HG03571 (cell line): Measurements from ENCODE around the gene OTUD7B.
A peak's percentile ranks its signal among the peaks of the same experiment; 100 is the strongest.
"Not testable (repeated sequence)": the region's sequence is repeated elsewhere in the genome, so short reads cannot be mapped to it uniquely, and the experiment has no call there.

Experiments used
- ATAC-seq: cut with Tn5 transposase; IDR thresholded peaks from one replicate; pipeline ENCODE4 v1.9.1; 2021; ENCODE audit not compliant: unreplicated experiment

The OTUD7B gene

DNA sequence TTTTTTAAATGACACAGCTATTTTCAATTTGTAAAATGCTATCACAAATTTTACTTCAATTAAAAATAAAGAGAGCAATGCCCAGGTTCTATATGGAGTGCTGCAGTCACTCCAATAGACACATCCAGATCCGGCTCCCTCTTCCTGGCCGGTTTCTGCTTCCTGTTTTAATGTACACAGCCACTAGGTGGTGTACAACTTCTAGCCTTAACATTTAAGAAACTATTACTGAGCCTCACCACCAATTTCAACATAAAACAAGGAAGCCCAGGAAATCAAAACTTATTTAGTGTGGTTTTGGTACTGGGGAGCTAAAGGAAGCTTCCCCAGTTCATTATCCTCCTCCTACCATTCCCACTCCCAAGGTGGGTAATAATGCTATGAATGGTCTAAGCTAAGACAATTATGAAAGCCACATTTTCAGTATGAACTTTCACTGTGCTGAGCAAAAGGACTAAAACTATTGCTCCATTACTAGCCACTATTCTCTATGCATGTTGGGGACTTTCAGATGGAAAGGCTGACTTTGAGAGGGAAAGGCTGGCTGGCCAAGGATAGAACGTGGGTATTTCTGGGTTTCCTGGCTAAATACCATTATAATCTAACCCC is 48.4 kb downstream of the OTUD7B start:
- ATAC-seq, result no peak

DNA sequence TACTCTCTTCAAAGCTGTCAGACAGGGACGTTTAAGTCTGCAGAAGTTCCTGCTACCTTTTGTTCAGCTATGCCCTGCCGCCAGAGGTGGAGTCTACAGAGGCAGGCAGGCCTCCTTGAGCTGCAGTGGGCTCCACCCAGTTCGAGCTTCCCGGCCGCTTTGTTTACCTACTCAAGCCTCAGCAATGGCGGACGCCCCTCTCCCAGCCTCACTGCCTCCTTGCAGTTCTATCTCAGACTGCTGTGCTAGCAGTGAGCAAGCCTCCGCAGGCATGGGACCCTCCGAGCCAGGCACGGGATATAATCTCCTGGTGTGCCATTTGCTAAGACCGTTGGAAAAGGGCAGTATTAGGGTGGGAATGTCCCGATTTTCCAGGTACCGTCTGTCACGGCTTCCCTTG is 53.0 kb downstream of the OTUD7B start:
- ATAC-seq, result not testable (repeated sequence)

DNA sequence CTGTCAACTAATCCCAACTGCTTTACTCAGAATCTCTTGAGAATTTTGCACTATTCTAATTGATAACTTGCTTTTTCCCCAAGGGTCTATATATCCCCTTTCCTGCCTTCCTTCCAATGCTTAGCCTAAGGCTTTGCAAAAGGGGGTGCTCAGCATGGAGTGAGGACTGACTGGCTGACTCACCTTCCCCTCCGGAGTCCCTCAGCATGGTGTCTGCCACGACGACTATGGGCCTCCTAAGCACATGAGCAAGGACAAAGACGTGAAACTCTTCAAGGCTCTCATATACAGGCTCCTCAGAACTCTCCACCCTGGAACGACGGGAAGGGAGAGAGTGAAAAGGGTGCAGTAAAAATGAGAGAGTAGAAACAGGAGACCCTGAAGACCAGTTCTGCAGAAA is 60.6 kb downstream of the OTUD7B start:
- no peak for ATAC-seq

GRCh38 chr1:149945206-149945605 is 65.3 kb downstream of the OTUD7B start:
- no peak for ATAC-seq

DNA sequence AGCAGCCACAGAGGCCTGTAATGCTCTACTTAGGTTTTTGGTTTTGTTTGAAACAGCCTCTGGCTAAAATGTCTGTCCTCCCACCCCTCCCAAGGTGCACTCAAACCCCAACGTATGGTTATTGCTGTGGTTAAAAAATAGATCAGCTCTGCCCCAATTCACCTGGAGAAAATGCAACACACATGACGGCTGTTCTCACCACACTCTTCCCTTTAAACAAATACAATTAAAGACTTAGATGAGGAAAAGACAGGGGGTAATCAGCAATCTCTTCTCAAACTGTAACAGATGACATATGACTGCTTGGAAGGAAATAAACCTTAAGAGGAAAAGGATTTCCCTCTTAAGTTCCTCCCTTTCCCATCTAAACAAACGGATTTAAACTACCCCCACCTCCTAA is 67.6 kb downstream of the OTUD7B start:
- ATAC-seq, result no peak

GRCh38 chr1:149942207-149942606 is 68.3 kb downstream of the OTUD7B start:
- ATAC-seq, result no peak

GRCh38 chr1:149940427-149940826 is 70.1 kb downstream of the OTUD7B start:
- ATAC-seq, result no peak

DNA sequence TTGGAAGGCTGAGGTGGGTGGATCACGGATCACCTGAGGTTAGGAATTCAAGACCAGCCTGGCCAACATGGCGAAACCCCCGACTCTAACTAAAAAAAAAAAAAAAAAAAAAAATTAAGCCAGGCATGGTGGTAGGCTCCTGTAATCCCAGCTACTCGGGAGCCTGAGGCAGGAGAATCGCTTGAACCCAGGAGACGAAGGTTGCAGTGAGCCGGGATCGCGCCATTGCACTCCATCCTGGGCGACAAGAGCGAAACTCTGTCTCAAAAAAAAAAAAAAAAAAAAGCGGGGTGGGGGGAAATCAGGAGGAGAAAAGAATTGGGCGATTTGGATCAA is 71.9 kb downstream of the OTUD7B start:
- not testable (repeated sequence) for ATAC-seq

DNA sequence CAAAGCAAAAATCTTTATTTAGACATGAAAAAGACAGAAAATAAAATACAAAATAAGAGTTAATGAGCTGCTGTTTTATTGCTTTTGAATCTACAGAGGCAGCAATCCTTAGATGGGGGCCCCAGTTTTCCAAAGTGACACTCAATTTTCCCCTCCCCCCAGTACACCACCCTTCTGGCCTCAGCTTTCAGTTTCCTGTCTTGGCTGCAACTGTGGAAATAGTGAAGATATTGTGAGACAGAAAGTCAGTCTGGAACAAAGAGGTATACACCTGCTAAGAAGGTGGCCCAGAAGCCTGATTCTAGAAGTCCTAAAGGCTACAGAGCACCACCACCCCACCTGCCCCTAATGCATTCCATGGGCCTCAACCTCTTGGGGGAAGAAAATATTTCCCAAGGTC is 72.8 kb downstream of the OTUD7B start:
- ATAC-seq, result no peak

DNA sequence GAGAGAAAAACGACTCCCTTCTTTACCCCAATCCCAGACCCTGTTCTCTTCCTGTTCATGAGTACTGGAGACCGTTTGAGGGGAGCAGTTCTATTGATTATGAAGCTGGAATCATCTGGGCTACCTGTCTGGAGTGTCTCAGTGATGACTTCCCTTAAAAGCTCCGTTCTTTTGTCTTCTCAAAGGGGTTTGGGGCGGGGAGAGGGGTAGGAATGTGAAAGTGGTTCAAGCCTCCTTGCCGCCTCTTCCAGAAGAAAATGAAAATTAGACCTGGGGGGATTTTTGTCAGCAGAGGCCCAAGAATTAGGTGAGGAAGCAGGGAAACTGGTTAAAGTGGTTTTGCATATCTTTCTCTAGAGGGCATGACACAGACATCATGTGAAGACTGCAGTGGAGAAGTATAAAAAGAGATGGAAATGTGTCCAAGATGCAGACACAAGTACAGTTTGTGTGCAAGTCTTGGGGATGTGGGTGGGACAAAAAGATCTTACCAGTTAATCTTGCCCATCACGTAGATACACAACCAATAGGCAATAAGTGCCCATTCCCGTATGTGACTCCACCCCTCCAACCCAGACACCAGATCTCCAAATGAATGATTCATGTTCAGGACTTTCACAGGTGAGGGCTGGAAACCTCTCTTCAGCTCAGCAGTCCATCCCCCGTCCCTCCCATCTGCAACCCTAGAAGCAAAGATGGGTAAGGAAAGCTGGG is 73.4 kb downstream of the OTUD7B start:
- no peak for ATAC-seq

GRCh38 chr1:149936170-149936991 is 74.1 kb downstream of the OTUD7B start, which contains the start of gene MTMR11:
MTMR11 (minus strand) TSS chr1:149936879; CDS start chr1:149936647, 232 bp downstream.
- ATAC-seq, result no peak

- no peak for ATAC-seq
Observed at GRCh38 chr1:149934356-149934755, 76.2 kb downstream of the OTUD7B start.

DNA sequence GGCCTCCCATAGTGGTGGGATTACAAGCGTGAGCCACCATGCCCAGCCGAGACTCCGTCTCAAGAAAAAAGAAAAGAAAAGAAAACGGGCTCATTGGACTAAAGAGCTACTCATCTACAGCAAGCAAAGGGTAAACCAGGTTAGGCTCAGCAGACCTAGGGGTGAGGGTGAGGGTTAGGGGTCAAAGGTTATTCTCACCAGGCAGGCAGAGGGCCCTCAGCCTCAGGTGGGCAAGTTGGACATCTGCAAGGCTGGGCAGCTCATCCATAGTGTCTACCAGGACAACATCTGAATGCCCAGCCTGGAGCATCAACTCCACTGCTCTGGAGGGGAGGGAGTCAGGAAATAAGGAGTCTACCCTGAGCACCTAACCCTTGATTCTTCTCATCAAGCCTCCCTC is 77.3 kb downstream of the OTUD7B start:
- no peak for ATAC-seq

- ATAC-seq, result no peak
Observed at GRCh38 chr1:149932474-149932873, 78.1 kb downstream of the OTUD7B start.

DNA sequence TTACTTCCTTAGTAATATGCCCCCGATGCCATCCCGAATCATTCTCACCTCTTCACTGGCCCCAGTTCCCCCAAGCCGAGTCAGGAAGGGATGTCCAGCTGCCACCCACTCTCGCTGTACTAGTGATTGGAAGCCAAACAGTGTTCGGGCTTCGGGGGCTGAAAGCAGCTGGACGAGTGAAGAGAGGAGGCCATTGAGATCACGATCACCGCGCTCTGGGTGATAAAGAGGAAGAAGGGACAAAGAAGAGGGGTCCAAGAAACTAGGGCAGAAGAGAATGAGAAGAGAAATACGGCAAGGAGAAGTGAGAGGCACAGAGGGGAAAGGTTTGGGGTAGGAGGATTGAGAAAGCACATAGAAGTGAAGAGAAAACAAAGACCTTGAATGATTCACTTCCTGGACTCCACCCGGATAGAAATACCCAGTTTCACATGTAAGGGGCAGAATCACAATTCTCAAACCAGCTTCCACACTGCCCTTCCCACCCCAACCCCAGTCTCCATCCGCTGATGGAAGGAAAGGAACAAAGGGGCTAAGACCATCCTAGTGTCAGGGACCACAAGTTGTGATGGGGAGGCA is 79.2 kb downstream of the OTUD7B start:
- ATAC-seq, result no peak

- no peak for ATAC-seq
Observed at GRCh38 chr1:149929856-149930255, 80.7 kb downstream of the OTUD7B start.

DNA sequence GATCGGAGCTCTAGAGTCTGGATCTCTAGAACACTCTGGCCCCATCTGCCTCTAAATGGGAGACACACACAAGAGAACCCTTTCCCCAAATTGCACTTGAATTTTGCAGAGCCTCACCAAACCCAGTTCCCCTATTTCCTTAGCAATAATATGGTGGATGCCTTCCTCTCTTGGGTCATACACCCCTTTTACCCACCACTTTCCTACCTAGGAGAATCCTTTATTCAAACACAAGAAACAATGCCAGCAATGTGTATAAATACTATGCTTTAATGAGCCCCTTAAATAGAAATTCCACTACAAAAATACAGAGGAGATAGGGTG is 82.2 kb downstream of the OTUD7B start:
- no peak for ATAC-seq

DNA sequence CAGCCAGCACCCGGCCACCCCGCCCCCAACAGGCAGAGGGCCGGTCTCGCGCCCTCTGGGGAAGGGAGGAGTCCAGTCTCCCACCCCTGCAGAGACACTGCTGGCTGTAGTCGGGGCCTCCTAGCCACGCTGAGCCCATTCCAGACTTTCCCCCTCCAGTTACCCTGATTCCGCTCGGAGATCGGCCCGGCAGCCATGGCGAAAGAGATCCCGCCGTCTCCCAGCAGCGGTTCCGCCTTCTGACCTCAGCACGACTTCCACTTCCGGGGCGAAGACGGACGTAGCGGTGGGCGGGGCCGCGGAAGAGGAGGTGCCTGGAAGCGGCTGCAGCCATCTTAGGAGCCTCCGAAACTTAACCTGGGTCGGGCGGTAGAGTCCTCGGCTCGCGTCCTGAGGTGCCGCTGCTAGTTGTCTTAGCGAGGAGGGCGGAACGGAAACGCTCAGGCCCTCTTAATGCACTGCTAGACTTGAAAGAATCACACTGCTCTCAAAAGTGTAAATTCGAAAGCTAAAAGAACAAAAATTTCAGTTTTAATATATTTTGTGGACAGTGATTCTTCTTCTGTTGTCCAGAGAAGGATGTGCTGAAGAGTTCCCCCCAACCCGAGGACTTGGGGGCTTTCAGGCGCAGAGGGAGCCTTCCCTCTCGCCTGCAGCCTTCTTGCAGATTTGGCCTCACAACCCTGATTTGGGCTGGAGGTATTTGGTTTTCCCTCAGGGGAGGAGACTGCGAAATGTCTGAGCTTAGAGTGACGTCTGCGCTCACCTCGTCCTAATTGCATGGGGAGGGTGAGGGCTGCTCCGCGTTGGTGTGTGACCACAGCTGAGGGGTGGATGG is 82.7 kb downstream of the OTUD7B start, which contains the start of gene SF3B4:
TSS of gene SF3B4 (minus strand) at position 241 of the 838 bp plus-strand sequence. CDS start at position 197, 44 bp downstream.
- peak; percentile 88 for ATAC-seq

- ATAC-seq, result no peak
Observed at GRCh38 chr1:149927056-149927562, 83.4 kb downstream of the OTUD7B start.

DNA sequence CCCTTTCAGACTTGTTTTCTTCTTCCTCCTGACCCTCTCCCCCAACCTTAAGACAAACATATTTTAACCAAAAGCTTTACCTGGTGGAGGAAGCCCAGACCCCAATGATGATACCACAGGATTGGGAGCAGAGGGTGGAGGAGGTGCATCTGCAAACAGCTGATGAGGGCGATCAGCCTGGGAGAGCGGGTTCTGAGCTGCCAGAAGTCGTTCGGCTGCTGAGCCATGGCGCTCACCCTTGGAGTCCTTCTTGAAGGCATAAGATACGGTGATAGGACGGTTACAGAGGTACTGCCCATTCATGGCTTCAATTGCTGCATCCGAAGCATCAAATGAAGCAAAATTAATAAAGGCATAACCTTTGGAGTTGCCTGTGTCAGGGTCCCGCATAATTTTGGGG is 84.2 kb downstream of the OTUD7B start:
- no peak for ATAC-seq

GRCh38 chr1:149925751-149926150 is 84.8 kb downstream of the OTUD7B start:
- no peak for ATAC-seq
